ENCODE results near the gene GPR35.
A peak's percentile ranks its signal among the peaks of the same experiment; 100 is the strongest.

The GPR35 gene, protein sequence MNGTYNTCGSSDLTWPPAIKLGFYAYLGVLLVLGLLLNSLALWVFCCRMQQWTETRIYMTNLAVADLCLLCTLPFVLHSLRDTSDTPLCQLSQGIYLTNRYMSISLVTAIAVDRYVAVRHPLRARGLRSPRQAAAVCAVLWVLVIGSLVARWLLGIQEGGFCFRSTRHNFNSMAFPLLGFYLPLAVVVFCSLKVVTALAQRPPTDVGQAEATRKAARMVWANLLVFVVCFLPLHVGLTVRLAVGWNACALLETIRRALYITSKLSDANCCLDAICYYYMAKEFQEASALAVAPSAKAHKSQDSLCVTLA

DNA sequence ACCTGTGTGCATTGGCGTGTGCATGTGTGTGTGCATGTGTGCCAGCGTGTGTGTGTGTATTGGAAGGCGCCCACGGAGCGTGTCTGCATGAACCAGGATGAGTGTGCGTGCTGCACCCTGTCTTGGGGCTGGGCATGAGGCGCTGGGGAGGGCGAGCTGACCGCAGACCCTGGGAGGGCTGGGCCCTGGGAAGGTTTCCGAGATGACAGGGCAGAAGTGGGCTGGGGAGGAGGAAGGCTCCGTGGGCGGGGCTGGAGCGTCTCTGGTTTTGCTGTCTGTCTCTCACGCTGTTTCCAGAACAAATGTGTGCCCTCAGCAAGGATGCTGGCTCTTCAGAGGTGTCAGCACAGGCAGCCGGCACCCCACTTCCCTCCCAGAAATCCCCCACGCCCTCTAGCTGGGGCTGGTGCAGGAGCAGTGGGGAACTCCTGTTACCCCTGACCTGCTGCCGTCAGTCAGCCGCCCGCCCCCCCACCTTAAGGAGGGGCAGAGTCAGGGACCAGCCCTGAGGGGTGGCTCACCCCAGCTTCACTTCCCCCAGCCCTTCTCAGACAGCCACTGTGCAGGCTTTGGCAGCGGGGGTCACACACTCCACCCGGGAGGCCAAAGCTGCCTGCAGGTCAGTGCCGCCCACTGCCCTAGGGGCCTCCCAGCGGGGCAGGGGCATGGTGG is at the start of gene GPR35:
GPR35 (plus strand) TSS at position 531 of the 672 bp plus-strand sequence. CDS start 4,473 bp downstream, outside the sequence.
- peak; percentile 63 for DNase-seq (ENCODE audit: low read depth)

DNA sequence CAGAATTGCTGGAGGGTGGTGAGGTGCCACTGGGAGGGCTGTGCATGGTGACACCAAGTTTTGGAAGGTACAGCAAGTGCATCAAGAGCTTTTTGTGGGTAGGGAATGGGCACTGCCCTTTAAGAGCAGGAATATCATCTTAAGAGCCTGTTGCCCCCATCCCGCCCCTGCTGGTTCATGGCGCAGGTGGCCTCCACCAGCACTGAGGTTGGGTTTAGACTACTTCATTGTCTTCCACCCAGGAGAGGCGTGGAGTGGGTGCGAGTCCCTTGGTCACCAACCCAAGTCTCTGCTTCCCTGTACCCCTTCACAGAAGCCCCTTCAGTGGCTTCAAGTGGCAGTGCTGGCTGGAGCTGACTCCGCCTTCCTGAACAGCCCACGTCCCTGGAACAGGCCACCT is 49.2 kb upstream of the GPR35 start:
- DNase-seq (ENCODE audit: low read depth), result no peak

- no peak for DNase-seq (ENCODE audit: low read depth)
Observed at GRCh38 chr2:240576436-240577205, 48.7 kb upstream of the GPR35 start.

DNA sequence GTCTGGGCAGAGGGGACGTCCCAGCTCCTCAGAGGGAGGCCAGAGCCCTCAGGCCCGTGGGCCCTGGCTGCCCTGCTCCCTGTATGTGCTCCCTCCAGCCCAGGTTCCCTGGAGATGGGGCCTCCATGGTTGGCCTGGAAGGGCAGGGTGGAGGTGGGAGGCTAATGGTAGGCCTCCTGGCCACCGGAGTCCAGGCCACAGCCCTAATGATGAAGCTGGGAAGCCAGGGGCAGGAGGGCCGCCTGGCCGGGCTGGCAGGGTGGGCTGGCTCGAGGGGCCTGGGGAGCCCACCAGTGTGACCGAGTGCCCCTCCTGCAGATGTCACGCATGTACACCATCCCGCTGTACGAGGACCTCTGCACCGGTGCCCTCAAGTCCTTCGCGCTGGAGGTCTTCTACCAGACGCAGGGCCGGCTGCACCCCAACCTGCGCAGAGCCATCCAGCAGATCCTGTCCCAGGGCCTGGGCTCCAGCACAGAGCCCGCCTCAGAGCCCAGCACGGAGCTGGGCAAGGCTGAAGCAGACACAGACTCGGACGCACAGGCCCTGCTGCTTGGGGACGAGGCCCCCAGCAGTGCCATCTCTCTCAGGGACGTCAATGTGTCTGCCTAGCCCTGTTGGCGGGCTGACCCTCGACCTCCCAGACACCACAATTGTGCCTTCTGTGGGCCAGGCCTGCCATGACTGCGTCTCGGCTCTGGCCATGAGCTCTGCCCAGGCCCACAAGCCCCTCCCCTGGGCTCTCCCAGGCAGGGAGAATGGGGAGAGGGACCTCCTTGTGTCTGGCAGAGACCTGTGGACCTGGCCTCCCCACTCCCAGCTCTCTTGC is 47.8 kb upstream of the GPR35 start:
- DNase-seq (ENCODE audit: low read depth), result no peak

GRCh38 chr2:240578110-240578450 is 47.2 kb upstream of the GPR35 start:
- DNase-seq (ENCODE audit: low read depth), result no peak

- no peak for DNase-seq (ENCODE audit: low read depth)
Observed at GRCh38 chr2:240578488-240578887, 46.8 kb upstream of the GPR35 start.

DNA sequence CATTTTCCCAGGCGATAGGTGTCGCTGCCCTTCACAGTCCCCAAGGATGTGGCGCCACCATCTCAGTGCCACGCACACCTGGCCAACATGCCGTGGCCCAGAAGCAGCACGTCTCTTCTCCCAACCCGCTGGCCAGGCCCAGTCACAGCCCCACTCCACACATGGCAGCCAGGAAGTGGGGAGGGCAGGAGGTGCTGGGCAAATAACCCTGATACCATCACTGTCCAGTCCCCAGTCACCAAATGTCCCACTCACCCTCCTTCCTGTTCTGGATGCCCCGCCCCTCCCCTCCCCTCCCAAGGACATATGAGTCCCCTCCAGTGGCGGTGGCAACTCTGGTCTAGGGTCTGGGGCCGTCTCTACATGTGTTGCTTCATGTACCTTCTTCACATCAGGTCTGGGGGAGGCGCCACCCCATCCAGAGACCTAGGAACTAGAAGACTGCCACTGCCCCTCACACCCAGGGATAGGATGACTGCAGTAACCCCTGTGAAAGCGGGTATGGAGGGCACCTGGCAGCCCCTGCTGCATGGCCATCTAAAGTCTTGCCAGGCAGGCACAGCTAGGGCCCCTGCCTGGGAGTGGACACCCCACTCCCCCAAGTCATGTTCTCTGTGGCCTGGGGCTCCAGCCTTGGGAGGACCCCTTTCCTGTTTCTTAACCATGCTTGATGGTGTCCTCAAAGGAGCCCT is 46.1 kb upstream of the GPR35 start:
- DNase-seq (ENCODE audit: low read depth), result no peak

DNA sequence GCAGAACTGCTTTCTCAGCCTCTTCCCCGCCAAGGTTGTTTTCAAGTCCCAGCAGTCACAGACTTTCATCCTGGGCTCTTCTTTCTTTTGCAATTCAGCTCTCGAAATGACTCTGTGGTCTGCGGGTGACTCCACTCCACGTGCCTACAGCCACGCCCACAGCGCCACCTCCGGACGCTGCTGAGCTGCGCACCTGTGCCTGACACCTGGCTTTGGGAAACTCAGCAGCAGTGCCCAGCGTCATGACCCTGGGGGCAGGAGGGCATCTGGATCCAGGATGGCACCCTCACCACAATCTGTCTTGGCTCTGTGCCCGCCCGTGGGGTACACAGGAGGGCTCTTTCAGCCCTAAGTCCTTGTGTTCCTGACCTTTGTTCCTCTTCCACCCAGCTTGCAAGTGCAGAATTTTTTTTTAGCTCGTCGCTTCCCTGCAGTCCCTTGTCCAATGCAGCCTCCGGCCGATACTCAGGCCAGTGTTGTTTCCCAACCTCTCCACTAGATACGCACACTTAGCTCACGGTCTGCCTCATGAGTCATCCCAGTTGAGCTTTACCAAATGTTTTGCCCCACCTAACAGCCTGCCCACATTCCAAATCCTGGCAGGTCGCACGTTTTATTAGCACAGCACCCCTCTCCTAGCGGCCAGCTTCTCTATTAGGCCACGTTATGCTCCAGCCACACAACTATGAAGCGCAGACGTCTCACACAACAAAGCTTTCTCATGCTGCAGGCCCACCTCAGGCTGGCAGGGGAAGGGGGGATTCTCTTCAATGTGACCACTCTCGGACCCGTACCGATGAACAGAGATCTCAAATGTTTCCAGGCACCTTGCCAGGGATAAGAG is 45.3 kb upstream of the GPR35 start:
- peak; percentile 64 for DNase-seq (ENCODE audit: low read depth)

GRCh38 chr2:240581811-240582210 is 43.5 kb upstream of the GPR35 start:
- no peak for DNase-seq (ENCODE audit: low read depth)

- DNase-seq (ENCODE audit: low read depth), result no peak
Observed at GRCh38 chr2:240582781-240583180, 42.5 kb upstream of the GPR35 start.

DNA sequence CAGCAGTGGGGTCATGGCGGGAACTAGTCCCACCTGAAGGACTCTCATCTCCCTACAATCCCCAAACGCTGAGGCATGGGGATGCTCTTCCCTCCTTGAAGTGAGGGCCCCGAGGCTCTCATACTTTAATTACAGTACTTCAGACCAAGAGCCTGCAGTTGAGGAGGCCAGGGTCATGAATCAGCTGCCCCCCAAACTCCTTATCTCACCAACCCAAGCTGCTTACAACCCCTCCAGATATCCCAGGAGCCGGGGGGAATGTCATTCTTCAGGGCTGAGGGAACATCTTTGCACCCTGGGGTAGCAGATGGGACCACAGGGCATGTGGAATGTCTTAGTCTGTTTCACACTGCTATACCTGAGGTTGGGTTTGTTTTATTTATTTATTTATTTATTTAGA is 41.5 kb upstream of the GPR35 start:
- no peak for DNase-seq (ENCODE audit: low read depth)

DNA sequence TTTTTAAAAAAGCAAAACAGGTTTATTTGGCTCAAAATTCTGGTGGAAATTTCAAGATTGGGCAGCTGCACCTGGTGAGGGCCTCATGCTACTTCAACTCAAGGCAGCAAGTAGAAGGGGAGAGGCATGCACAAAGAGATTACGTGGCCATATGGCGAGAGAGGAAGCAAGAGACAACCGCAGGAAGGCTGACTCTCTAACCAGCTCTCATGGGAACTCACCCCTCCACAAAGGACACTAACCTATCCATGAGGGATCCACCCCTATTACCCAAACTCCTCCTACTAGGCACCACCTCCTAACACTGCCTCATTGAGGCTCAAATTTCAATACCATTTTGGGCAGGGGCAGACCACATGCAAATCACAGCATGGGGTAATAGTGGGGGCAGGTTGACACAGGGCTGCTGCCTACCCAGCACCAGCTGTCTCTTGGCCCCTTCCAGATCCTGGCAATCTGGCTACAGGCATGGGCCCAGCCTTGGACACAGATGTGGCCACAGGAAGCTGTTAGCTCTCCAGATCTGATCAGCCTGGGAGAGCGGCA is 40.7 kb upstream of the GPR35 start:
- no peak for DNase-seq (ENCODE audit: low read depth)

DNA sequence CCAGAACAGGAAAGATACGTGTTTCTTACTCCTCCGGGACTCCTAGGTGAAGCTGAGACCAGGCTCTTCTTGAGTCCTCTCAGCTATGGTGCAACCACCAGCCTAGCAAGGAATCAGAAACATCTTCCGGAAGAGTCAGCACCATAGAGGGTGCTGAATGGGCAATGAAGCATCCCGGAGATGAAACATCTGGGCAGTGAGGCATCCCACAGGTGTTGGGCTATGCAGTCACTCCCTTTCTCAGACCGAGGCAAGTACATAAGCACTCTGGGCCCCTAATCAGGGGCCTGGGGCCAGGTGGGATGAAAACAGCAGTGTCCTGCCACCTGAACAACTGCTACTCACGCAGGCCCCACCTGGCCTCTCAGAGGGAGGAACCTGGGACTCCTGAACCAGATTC is 40.2 kb upstream of the GPR35 start:
- DNase-seq (ENCODE audit: low read depth), result no peak

GRCh38 chr2:240585681-240586197 is 39.5 kb upstream of the GPR35 start:
- DNase-seq (ENCODE audit: low read depth), result no peak

DNA sequence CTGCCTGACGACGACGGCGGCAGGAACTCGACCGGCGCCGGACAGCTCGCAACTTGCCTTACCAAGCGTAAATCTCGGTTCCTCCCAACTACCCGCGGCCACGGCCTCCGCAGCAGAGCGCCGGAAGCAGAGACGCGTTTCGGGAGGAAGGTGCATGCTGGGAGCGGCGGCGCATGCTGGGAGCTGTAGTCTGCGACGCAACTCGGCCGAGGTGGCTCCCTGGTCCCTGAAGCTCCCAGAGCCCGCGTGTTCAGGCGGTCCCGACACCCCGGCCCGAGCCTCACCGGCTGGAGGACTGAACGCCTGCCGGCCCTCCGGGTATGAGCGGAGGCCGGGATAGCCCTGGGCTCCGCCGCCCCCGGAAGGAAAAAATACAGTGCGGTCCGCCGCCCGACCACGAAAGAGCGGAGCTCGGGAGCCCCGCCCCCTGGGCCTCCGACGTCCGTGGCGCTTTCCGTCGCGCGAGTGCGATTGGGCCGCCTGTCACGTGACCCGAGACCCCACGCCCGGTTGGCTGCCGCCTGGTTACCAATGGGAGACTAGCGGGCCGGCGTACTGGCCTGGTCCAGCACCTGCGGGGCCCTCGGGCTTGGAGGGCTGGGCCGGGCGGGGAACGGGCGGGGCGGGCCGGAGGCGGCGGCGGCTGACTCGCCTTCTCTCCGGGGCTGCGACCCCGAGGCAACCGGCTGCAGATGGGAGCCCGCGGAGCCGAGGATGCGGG is 38.9 kb upstream of the GPR35 start, which contains the start of gene CAPN10:
CAPN10 (plus strand) TSS at position 537 of the 721 bp plus-strand sequence; CDS start at position 715, 178 bp downstream.
- DNase-seq (ENCODE audit: low read depth), result peak; percentile 95

- DNase-seq (ENCODE audit: low read depth), result no peak
Observed at GRCh38 chr2:240586919-240587800, 38.1 kb upstream of the GPR35 start.

DNA sequence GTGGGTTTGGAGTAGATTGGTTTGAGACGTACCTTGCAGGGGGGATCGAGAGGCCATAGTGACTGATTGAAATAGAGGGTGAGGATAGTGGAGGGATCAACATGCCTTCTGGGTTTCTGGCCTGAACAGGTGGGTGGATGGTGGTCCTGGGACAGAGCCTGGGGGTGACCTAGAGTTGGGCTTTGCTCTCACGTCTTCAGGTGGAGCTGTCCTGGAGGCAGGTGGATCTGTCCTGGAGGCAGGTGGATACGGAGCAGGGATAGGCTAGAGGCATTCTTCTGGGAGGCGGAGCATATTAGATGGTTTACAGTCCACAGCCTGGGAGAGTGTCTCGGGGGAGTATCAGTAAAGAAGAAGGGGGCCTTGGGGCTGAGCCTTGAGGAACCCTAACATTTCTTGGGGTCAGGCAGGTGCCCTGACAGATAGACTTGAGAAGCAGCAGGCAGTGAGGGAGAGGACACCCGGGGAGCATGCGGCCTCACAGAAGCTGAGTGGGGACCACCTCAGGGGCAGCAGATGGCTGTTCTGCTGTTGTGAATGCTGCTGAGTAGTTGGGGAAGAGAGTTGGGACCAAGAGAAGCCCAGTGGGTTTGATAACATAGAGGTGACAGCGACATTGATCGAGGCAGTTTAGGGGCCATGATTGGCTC is 37.1 kb upstream of the GPR35 start:
- DNase-seq (ENCODE audit: low read depth), result no peak

GRCh38 chr2:240588669-240589068 is 36.6 kb upstream of the GPR35 start:
- no peak for DNase-seq (ENCODE audit: low read depth)

Measured in activated T-cell treated with anti-CD3 and anti-CD28 coated beads for 24 hours (primary cell).